Measurements from ENCODE around the gene FGB.
"Not testable (repeated sequence)": the region's sequence is repeated elsewhere in the genome, so short reads cannot be mapped to it uniquely, and the experiment has no call there.

FGB gene

GRCh38 chr4:154597281-154597680 lies 34.5 kb downstream of the FGB start:
- not testable (repeated sequence) for DNase-seq (ENCODE audit: low read depth)

- no peak for DNase-seq (ENCODE audit: low read depth)
Observed at GRCh38 chr4:154597798-154598774, 35.3 kb downstream of the FGB start.

GRCh38 chr4:154602404-154603020 lies 39.7 kb downstream of the FGB start:
- DNase-seq (ENCODE audit: low read depth): no peak

GRCh38 chr4:154603033-154603943 lies 40.5 kb downstream of the FGB start:
- no peak for DNase-seq (ENCODE audit: low read depth)

GRCh38 chr4:154604696-154605200 lies 41.9 kb downstream of the FGB start:
- no peak for DNase-seq (ENCODE audit: low read depth)

- DNase-seq (ENCODE audit: low read depth): no peak
Observed at GRCh38 chr4:154606728-154607723, 44.2 kb downstream of the FGB start.

DNA sequence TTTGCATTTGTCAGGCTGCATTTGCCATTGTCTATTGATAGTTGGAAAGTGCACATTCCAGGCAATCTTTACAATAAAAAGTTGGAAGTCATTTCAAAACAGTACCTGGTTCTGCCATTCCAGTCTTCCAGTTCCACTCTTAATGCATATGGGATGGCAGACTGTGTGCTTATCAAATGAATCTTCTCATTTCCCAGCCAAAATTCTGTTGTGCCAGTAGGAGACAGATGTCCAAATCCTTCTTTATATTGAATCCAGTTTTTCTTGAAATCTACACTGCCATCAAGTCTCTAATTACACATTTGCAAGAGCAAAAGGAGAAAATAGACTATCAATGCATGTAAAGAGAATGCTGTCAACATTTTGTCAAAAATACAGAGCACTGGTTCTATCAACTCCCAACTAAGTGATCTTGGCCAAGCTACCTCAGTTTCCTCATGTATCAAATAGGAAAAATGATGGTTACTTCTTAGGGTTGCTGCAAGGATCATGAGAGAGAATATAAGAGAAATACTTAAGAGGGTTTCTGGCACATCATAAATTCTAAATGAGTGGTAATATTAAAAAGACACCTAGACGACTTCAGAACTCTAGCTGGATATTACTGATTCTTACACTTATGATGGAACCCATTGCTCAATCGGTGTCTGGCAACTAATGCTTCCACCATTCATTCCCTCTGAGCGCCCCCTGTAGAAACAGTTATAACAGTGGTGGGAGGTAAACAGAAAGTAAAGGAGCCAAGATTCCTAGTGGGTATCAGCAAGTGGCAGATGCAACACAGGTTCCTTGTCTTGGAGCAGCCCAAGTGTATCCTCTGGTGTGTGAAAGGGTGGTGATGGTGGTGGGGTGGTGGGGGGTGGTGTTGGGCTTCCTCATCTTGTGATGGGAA lies 45.8 kb downstream of the FGB start:
- DNase-seq (ENCODE audit: low read depth): no peak

DNA sequence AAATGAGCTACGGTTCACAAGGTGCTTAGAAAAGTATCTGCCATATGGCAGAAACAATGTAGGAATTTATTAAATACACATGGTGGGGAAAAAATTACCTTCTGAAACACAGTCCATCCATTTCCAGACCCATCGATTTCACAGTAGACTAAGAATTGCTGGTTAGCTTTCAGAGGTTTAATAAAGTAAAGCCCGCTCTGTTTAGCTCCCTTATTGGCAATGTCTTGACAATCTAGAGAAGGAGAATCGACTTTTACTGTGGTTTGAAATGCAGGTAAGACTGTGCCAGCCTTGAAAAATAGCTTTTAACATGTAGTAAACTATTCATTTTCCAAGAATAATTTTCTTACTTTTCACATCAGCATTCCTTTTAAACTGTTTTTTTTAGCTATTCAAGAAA lies 46.7 kb downstream of the FGB start:
- DNase-seq (ENCODE audit: low read depth): no peak

GRCh38 chr4:154610582-154610981 lies 47.8 kb downstream of the FGB start:
- no peak for DNase-seq (ENCODE audit: low read depth)

GRCh38 chr4:154611833-154612232 lies 49.0 kb downstream of the FGB start:
- DNase-seq (ENCODE audit: low read depth): no peak

DNA sequence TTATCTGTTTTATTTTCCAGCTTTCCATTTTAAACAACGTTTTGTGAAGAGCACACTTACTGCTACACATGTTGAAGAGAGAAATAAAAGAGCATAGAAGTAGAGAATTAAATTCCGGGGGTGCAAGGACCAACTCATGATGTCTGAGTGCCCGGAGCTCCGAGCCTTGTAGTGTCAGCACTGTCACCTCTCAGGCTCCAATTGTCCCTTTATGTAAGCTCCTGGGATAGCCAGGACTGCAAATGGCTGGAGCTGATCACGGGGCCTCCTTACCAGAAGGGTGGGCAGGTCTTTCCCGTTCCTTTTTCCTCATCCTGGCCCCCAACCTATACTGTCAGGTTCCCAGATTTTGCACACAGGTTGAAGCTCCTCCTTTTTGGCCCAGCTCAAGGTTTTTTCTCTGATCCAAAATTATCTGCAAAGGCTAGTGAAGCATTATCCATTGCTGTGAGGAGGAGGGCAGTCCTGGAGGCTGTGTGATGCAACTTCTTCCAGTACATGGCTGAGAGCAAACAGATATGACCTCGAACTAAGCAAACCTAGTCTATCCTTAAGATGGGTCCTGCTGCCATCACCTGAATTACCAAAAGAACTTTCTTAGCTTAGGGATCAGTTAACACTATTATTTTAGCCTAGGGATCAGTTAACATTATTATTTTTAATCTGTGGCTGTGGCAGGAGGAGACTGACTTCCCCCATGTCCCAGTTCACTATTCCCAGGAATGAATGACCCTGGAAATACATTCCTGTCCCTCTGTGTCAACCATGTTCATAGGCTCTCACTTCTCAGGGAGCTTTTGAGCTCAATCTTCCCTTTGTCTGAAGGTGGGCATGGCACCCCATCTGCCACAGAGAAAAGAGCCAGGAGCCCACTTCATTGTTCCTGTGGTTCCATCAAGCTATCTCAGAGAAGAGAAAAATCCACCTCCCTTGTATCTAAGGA lies 49.9 kb downstream of the FGB start, which contains the start of gene FGG:
FGG (minus strand) TSS at position 185 of the 943 bp plus-strand sequence; CDS start at position 138, 47 bp downstream.
- DNase-seq (ENCODE audit: low read depth): no peak

- no peak for DNase-seq (ENCODE audit: low read depth)
Observed at GRCh38 chr4:154614306-154614705, 51.5 kb downstream of the FGB start.

- no peak for DNase-seq (ENCODE audit: low read depth)
Observed at GRCh38 chr4:154615211-154615610, 52.4 kb downstream of the FGB start.

- no peak for DNase-seq (ENCODE audit: low read depth)
Observed at GRCh38 chr4:154616287-154616686, 53.5 kb downstream of the FGB start.

DNA sequence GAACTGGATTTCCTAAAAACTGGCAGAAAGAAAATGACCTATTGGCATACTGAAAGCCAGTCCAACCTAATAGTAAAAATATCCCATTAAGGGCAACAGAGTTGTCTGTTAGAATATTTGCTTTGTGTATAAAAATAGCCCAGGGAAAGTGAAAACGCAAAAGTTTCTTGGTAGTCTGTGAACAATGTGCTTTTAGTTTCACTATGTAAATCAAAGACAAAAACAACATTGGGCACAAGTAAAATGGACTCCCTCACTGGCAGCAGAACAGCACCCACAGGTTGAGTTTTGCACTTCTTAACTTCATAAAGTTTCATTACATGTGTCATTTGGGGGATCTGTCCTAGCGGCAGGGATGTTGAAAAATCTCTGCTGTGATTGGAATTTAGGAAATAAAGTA lies 53.9 kb downstream of the FGB start:
- no peak for DNase-seq (ENCODE audit: low read depth)

- no peak for DNase-seq (ENCODE audit: low read depth)
Observed at GRCh38 chr4:154617820-154618317, 55.1 kb downstream of the FGB start.

DNA sequence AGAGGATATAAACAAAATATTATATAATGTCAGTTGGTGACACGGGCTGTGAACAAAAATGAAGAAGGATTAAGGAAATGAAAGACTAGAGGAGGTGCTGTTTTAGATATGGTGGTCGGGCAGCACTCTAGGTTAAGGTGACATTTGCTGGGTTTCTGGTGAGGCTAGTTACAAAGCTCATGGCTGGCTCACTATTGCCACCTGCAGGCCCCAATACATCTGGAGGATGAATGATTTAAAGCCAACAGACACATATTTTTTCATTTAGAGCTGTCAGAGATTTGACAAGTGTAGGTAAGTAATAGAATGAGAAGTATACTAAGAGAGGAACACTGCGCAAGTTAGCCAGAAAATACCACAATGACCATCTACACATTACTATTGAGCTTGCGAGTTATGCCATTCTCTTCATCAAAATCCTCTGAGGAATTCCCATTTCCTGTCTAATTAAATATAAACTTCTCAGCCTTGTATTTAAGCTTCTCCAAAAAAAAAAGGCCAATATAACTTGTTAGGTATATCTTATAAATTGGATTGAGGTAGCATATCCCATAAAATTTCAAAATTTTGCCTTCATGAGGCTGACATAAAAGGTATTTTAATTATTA lies 56.0 kb downstream of the FGB start:
- peak; percentile 9 for DNase-seq (ENCODE audit: low read depth)

- no peak for DNase-seq (ENCODE audit: low read depth)
Observed at GRCh38 chr4:154620111-154620510, 57.3 kb downstream of the FGB start.

All from activated gamma-delta T cell treated with anti-CD3 and anti-CD28 coated beads, Interleukin-2, amount 50 U/mL, for 16 hours (primary cell).